Measurements from ENCODE around the gene DCAKD. TPM values are rescaled to one million over a fixed set of nuclear protein-coding genes. Genes with fewer than 3 reads are reported as not detected.
A peak's percentile ranks its signal among the peaks of the same experiment; 100 is the strongest.

Gene DCAKD
- total RNA-seq, 1 experiment from 2014 or later, result 41.4 TPM

GRCh38 chr17:45038728-45039634, 12.5 kb downstream of the DCAKD start:
- DNase-seq (ENCODE audit: low read depth, low spot score), result no peak

GRCh38 chr17:45036691-45037090, 14.7 kb downstream of the DCAKD start:
- in situ Hi-C loops (cut with HindIII; ENCODE audit: low pct_unique_long_range_greater_than_20kb, low sequenced_read_pairs), result no loop called here
- no peak for DNase-seq (ENCODE audit: low read depth, low spot score)

More at GRCh38 chr17:45038728-45039634, 12.5 kb downstream of the DCAKD start:
- in situ Hi-C loops (cut with HindIII; ENCODE audit: low pct_unique_long_range_greater_than_20kb, low sequenced_read_pairs), result no loop called here

DNA sequence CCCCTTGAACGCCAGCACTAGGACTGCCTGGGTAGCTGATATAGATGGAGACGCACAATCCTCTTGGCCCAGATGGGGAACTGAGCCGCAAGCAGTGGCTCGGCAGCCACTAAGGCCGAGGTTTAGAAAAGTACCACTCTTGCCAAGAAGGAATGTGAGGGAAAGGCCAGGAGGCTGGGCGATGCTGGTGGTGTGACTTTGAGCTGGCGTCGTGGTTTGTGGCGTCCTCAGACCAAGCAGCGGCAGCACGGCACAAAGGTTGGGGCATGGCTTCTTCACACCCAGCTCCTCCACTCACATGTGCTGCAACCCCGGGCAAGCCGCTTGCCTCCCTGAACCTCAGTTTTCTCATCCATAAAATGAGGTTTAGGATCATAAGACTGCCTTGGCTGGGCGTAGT, 15.6 kb downstream of the DCAKD start:
- DNase-seq (ENCODE audit: low read depth, low spot score), result no peak
- in situ Hi-C loops (cut with HindIII; ENCODE audit: low pct_unique_long_range_greater_than_20kb, low sequenced_read_pairs), result no loop called here

DNA sequence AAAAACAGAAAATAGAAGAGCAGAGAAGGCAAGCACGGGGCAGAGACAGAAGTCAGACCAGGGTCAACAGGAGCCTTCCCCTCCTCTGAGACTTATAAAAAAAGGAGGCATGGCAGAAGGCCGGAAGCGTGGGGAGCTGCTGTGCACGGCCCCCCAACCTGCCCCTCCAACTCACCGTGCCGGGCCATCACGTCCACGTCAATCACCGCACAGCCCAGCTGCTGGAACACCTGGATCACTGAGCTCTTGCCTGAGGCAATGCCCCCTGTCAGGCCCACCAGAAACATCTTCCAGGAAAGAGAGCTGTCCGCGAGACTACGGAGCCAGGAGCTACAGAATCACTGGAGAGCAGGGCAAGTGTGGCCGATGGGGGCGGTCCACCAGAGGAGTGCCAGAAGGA, 16.8 kb downstream of the DCAKD start:
- no peak for DNase-seq (ENCODE audit: low read depth, low spot score)
- in situ Hi-C loops (cut with HindIII; ENCODE audit: low pct_unique_long_range_greater_than_20kb, low sequenced_read_pairs), result no loop called here

DNA sequence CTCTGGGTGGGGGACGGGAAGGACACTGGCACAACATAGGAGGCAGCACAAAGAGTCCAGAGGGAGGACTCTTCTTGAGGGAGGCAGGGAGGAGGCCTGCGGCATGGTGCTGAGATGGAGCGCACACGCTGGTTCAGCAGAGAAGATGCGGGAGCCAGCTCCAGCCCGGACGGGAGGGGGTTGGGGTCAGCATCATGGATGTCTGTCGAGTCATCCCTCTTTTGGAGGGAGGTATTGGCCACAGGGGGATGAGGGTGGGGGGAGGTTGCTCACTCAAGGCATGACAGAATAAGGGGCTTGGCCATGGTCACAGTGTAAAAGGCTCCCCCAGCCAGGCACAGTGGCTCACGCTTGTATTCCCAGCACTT, 19.3 kb downstream of the DCAKD start:
- no peak for DNase-seq (ENCODE audit: low read depth, low spot score)
- in situ Hi-C loops (cut with HindIII; ENCODE audit: low pct_unique_long_range_greater_than_20kb, low sequenced_read_pairs), result no loop called here

- in situ Hi-C loops (cut with HindIII; ENCODE audit: low pct_unique_long_range_greater_than_20kb, low sequenced_read_pairs), result no loop called here
Measured at GRCh38 chr17:45031231-45032173, 19.9 kb downstream of the DCAKD start.

GRCh38 chr17:45030733-45031132, 20.7 kb downstream of the DCAKD start:
- in situ Hi-C loops (cut with HindIII; ENCODE audit: low pct_unique_long_range_greater_than_20kb, low sequenced_read_pairs), result no loop called here
- DNase-seq (ENCODE audit: low read depth, low spot score), result no peak

More at GRCh38 chr17:45031231-45032173, 19.9 kb downstream of the DCAKD start:
- DNase-seq (ENCODE audit: low read depth, low spot score), result no peak

- no peak for DNase-seq (ENCODE audit: low read depth, low spot score)
- in situ Hi-C loops (cut with HindIII; ENCODE audit: low pct_unique_long_range_greater_than_20kb, low sequenced_read_pairs), result no loop called here
Measured at GRCh38 chr17:45029758-45030423, 21.5 kb downstream of the DCAKD start.

DNA sequence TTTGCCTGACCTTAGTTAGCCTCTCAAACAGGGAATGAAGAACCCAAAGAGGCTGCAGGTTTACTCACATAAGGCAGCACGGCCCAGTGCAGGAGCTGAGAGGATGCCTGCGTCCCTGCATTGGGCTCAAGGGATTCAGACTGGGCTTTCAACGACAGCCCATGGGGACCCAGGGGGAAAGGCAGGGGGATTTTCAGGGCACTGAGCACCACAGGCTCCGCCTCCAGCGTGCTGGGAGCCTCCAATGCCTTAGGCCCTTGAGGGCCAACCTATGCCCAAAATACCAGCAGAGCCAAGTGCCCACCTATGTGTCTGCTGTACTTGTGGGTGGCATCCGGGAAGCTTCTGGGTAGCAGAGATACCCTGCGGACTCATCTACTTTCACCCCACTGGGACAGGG, 22.3 kb downstream of the DCAKD start:
- DNase-seq (ENCODE audit: low read depth, low spot score), result no peak
- in situ Hi-C loops (cut with HindIII; ENCODE audit: low pct_unique_long_range_greater_than_20kb, low sequenced_read_pairs), result no loop called here

- in situ Hi-C loops (cut with HindIII; ENCODE audit: low pct_unique_long_range_greater_than_20kb, low sequenced_read_pairs), result no loop called here
- no peak for DNase-seq (ENCODE audit: low read depth, low spot score)
Measured at GRCh38 chr17:45022655-45023339, 28.6 kb downstream of the DCAKD start.

GRCh38 chr17:45022288-45022648, 29.2 kb downstream of the DCAKD start:
- no peak for DNase-seq (ENCODE audit: low read depth, low spot score)
- in situ Hi-C loops (cut with HindIII; ENCODE audit: low pct_unique_long_range_greater_than_20kb, low sequenced_read_pairs), result no loop called here

DNA sequence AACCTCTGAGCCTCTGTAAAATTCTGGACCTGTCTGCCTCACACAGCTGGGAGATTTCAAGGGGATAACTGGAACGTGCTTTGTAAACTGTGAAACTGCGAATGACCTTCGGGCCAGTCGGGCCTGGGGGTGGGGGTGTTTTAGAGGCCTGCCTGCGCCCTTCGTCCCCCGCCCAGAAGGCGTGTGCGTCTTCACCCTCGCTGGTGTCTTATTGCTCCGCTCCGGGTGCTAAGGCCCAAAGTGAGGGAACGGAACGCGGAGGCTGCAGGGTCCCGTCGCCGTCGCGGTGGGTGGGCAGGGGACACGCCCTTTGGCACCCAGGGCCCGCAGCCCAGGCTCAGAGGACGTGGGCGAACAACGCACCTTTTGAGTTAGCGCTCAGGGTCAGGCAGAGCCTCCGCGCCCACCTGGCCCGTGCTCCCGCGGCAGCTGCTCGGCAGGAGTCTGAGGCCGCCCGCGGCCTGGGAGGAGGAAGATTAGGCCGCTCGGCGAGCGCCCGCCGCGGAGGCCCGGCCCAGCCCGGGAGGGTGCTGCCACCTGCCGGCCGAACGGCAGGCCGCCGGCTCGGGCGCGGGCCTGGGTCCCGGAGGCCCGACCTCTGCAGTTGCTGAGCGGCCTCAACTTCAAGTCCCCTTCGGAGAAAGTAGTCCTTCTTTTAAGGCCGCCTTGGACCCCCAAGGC, 29.7 kb downstream of the DCAKD start:
- DNase-seq (ENCODE audit: low read depth, low spot score), result peak; percentile 38
- in situ Hi-C loops (cut with HindIII; ENCODE audit: low pct_unique_long_range_greater_than_20kb, low sequenced_read_pairs), result no loop called here

GRCh38 chr17:45020354-45021138, 30.9 kb downstream of the DCAKD start:
- no peak for DNase-seq (ENCODE audit: low read depth, low spot score)
- in situ Hi-C loops (cut with HindIII; ENCODE audit: low pct_unique_long_range_greater_than_20kb, low sequenced_read_pairs), result no loop called here

GRCh38 chr17:45018848-45019711, 32.4 kb downstream of the DCAKD start:
- DNase-seq (ENCODE audit: low read depth, low spot score), result peak; percentile 49
- in situ Hi-C loops (cut with HindIII; ENCODE audit: low pct_unique_long_range_greater_than_20kb, low sequenced_read_pairs), result no loop called here

- DNase-seq (ENCODE audit: low read depth, low spot score), result no peak
- in situ Hi-C loops (cut with HindIII; ENCODE audit: low pct_unique_long_range_greater_than_20kb, low sequenced_read_pairs), result no loop called here
Measured at GRCh38 chr17:45018514-45018847, 33.0 kb downstream of the DCAKD start.

- in situ Hi-C loops (cut with HindIII; ENCODE audit: low pct_unique_long_range_greater_than_20kb, low sequenced_read_pairs), result no loop called here
- peak; percentile 44 for DNase-seq (ENCODE audit: low read depth, low spot score)
Measured at GRCh38 chr17:45016823-45017222, 34.6 kb downstream of the DCAKD start.

All from SK-MEL-5 (cell line).